ENCODE data around the gene USP13. TPM values are rescaled to one million over a fixed set of nuclear protein-coding genes. Genes with fewer than 3 reads are reported as not detected.
"Not testable (repeated sequence)": the region's sequence is repeated elsewhere in the genome, so short reads cannot be mapped to it uniquely, and the experiment has no call there.

Gene USP13
- total RNA-seq, 1 experiment from 2014 or later: 33.0 TPM

DNA sequence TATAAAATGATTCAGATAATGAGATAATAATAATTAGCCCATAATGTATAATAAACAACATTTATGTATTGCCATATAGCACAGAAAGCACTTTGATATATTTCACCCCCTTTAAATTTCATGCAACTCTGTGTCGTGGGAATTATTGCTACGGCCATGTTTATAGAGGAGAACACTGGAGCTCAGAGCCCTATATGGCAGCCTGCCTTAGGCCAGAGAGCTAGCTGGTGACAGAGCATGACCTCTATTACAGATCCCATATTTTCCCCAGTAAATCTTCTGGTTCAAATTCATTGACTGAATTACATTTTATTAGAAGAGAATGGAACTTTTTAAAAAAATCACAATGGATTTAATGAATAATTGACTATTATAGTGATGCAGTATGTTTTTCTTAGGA lies 25.0 kb downstream of the USP13 start:
- Histone ChIP-seq H3K4me3 (ENCODE audit: low read depth, low read length, poor library complexity, severe bottlenecking) (no peak overlapping the region), H3K4me1 (ENCODE audit: insufficient read depth, low read length, poor library complexity, severe bottlenecking) (peaks cover 22% of the 10 kb centered on the region), H3K9me3 (ENCODE audit: low read depth, low read length, poor library complexity, severe bottlenecking) (no peaks in the 10 kb centered on the region), H3K27ac (ENCODE audit: low read depth, low read length, poor library complexity, severe bottlenecking) (no peak overlapping the region), H3K36me3 (ENCODE audit: insufficient read depth, low read length, poor library complexity, severe bottlenecking) (no peaks in the 10 kb centered on the region), H3K27me3 (replicated peaks; ENCODE audit: insufficient read depth, low read depth, low read length, poor library complexity) (no peaks in the 10 kb centered on the region)
- CTCF ChIA-PET: no interaction called here
- DNase-seq (ENCODE audit: low spot score): no peak
- POLR2A ChIA-PET (ENCODE audit: low non-redundant PET): no interaction called here
- TF ChIP-seq CTCF (conservative IDR thresholded peaks at IDR 0.05; ENCODE audit: low read depth, low read length) (no peak), EZH2 (IDR thresholded peaks at IDR 0.05; ENCODE audit: borderline replicate concordance, low read depth, low read length, poor library complexity, severe bottlenecking) (no peak)
- BruUV-seq (replicated peaks): no TSS peak
- intact Hi-C loops (cut with micrococcal nuclease; ENCODE audit: unreplicated experiment): no loop called here

GRCh38 chr3:179681492-179682263 lies 28.8 kb downstream of the USP13 start:
- Histone ChIP-seq H3K4me1 (ENCODE audit: insufficient read depth, low read length, poor library complexity, severe bottlenecking) (peaks cover 22% of the 10 kb centered on the region), H3K9me3 (ENCODE audit: low read depth, low read length, poor library complexity, severe bottlenecking) (no peaks in the 10 kb centered on the region), H3K36me3 (ENCODE audit: insufficient read depth, low read length, poor library complexity, severe bottlenecking) (peaks cover 4% of the 10 kb centered on the region), H3K4me3 (ENCODE audit: low read depth, low read length, poor library complexity, severe bottlenecking) (no peak overlapping the region), H3K27me3 (replicated peaks; ENCODE audit: insufficient read depth, low read depth, low read length, poor library complexity) (no peaks in the 10 kb centered on the region), H3K27ac (ENCODE audit: low read depth, low read length, poor library complexity, severe bottlenecking) (no peak overlapping the region)
- BruUV-seq (replicated peaks): no TSS peak
- TF ChIP-seq EZH2 (IDR thresholded peaks at IDR 0.05; ENCODE audit: borderline replicate concordance, low read depth, low read length, poor library complexity, severe bottlenecking): no peak
- TF ChIP-seq CTCF (conservative IDR thresholded peaks at IDR 0.05; ENCODE audit: low read depth, low read length): no peak
- POLR2A ChIA-PET (ENCODE audit: low non-redundant PET): no interaction called here
- CTCF ChIA-PET: no interaction called here
- no peak for DNase-seq (ENCODE audit: low spot score)
- intact Hi-C loops (cut with micrococcal nuclease; ENCODE audit: unreplicated experiment): no loop called here

- intact Hi-C loops (cut with micrococcal nuclease; ENCODE audit: unreplicated experiment): no loop called here
- DNase-seq (ENCODE audit: low spot score): no peak
- H3K4me1 ChIP-seq (ENCODE audit: insufficient read depth, low read length, poor library complexity, severe bottlenecking): peaks cover 22% of the 10 kb centered on the region
- H3K27ac ChIP-seq (ENCODE audit: low read depth, low read length, poor library complexity, severe bottlenecking): no peak overlapping the region
- BruUV-seq (replicated peaks): no TSS peak
- TF ChIP-seq EZH2 (IDR thresholded peaks at IDR 0.05; ENCODE audit: borderline replicate concordance, low read depth, low read length, poor library complexity, severe bottlenecking): no peak
- no peak for TF ChIP-seq CTCF (conservative IDR thresholded peaks at IDR 0.05; ENCODE audit: low read depth, low read length)
- POLR2A ChIA-PET (ENCODE audit: low non-redundant PET): no interaction called here
- H3K27me3 ChIP-seq (replicated peaks; ENCODE audit: insufficient read depth, low read depth, low read length, poor library complexity): no peaks in the 10 kb centered on the region
- no peaks in the 10 kb centered on the region for H3K9me3 ChIP-seq (ENCODE audit: low read depth, low read length, poor library complexity, severe bottlenecking)
- CTCF ChIA-PET: no interaction called here
- H3K4me3 ChIP-seq (ENCODE audit: low read depth, low read length, poor library complexity, severe bottlenecking): no peak overlapping the region
- H3K36me3 ChIP-seq (ENCODE audit: insufficient read depth, low read length, poor library complexity, severe bottlenecking): peaks cover 4% of the 10 kb centered on the region
These were observed 29.7 kb downstream of the USP13 start for GRCh38 chr3:179682426-179683080.

- CTCF ChIA-PET; H3K27me3 ChIP-seq (replicated peaks; ENCODE audit: insufficient read depth, low read depth, low read length, poor library complexity); DNase-seq (ENCODE audit: low spot score); H3K9me3 ChIP-seq (ENCODE audit: low read depth, low read length, poor library complexity, severe bottlenecking); H3K36me3 ChIP-seq (ENCODE audit: insufficient read depth, low read length, poor library complexity, severe bottlenecking); H3K27ac ChIP-seq (ENCODE audit: low read depth, low read length, poor library complexity, severe bottlenecking); BruUV-seq (replicated peaks); H3K4me3 ChIP-seq (ENCODE audit: low read depth, low read length, poor library complexity, severe bottlenecking); intact Hi-C loops (cut with micrococcal nuclease; ENCODE audit: unreplicated experiment); POLR2A ChIA-PET (ENCODE audit: low non-redundant PET): not testable (repeated sequence)
- H3K4me1 ChIP-seq (ENCODE audit: insufficient read depth, low read length, poor library complexity, severe bottlenecking): peaks cover 22% of the 10 kb centered on the region
These were observed 30.4 kb downstream of the USP13 start for GRCh38 chr3:179683286-179683685.
